Measurements from ENCODE around the gene PDXK. TPM values are rescaled to one million over a fixed set of nuclear protein-coding genes. Genes with fewer than 3 reads are reported as not detected.

The PDXK gene
- total and polyA plus RNA-seq, 9 of the 15 experiments (the other 6 are each of a cell fraction or from before 2014, with no cell fraction given), result 5.6 to 162 (median 76.5) TPM

DNA sequence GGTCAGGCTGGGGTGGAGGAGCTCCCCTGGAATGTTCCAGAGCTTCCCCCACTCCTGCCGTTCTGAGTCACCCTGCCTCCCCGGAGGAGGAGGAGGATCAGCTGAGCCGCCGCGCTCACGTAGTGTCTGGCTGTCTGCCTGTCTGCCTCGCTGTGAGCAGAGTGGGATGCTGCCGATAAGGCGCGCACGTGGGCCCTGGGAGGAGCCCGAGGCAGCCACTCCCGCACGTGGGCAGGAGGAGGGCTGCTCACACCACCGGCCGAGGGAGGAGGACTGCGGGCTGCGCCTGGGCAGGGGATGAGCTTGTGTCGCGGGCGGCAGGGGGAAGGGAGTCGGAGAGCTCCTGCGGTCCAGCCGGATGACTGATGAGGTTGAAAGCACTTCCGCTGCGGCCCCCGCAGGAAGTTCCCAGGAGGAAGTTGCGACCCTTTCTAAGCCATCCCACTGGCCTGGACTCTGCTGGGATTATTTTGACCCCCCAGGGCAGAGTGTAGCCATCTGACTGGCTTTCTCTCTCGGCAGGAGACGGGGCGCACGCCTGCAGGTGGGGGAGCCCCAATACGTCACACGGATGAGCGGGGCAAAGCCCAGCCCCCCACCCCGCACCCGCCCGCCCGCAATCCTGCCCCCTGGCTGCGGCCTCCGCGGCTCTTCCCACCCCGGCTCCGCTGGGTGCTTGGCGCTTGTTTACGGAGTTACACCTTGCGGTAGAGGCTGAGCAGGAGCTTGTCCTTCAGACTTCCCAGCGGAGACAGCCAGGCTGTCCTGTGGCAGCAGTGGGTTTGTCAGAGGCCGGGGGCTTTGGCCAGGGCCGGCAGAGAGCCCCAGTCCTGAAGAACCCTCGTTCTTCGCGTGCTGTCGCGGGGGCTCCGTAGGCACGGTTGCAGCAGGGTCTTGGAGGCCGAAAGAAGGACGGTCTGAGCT, 9.8 kb downstream of the PDXK start (continued):
- TF ChIP-seq NEUROD1 (IDR thresholded peaks at IDR 0.05; ENCODE audit: borderline replicate concordance, low read depth, low read length, partially characterized antibody) (peak; percentile 87), U2AF1 (optimal IDR thresholded peaks at IDR 0.05; ENCODE audit: low read depth, low read length) (no peak), NFE2 (IDR thresholded peaks at IDR 0.05; ENCODE audit: low read depth) (peak; percentile 75), WHSC1 (IDR thresholded peaks at IDR 0.05; ENCODE audit: low read length) (peak; percentile 49), NBN (IDR thresholded peaks at IDR 0.05; ENCODE audit: low read depth) (peak; percentile 98), ZNF121 (CRISPR knock-in tag; conservative IDR thresholded peaks at IDR 0.05) (no peak), ZFPM2 (CRISPR knock-in tag; IDR thresholded peaks at IDR 0.05) (no peak), ZNF830 (CRISPR knock-in tag; IDR thresholded peaks at IDR 0.05) (0 out of 2 replicates have a peak, but pooled peaks have one; percentile 34), KDM1A (IDR thresholded peaks at IDR 0.05) (peak; percentile 71 to 92), ZNF507 (tag; conservative IDR thresholded peaks at IDR 0.05) (no peak)
- TF ChIP-seq, protein P1, sequence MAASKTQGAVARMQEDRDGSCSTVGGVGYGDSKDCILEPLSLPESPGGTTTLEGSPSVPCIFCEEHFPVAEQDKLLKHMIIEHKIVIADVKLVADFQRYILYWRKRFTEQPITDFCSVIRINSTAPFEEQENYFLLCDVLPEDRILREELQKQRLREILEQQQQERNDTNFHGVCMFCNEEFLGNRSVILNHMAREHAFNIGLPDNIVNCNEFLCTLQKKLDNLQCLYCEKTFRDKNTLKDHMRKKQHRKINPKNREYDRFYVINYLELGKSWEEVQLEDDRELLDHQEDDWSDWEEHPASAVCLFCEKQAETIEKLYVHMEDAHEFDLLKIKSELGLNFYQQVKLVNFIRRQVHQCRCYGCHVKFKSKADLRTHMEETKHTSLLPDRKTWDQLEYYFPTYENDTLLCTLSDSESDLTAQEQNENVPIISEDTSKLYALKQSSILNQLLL (CRISPR knock-in tag; IDR thresholded peaks at IDR 0.05; ENCODE audit: borderline replicate concordance), result no peak
- TF ChIP-seq, protein P2, sequence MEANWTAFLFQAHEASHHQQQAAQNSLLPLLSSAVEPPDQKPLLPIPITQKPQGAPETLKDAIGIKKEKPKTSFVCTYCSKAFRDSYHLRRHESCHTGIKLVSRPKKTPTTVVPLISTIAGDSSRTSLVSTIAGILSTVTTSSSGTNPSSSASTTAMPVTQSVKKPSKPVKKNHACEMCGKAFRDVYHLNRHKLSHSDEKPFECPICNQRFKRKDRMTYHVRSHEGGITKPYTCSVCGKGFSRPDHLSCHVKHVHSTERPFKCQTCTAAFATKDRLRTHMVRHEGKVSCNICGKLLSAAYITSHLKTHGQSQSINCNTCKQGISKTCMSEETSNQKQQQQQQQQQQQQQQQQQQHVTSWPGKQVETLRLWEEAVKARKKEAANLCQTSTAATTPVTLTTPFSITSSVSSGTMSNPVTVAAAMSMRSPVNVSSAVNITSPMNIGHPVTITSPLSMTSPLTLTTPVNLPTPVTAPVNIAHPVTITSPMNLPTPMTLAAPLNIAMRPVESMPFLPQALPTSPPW (CRISPR knock-in tag; IDR thresholded peaks at IDR 0.05), result peak; percentile 87
- TF ChIP-seq, protein P3, sequence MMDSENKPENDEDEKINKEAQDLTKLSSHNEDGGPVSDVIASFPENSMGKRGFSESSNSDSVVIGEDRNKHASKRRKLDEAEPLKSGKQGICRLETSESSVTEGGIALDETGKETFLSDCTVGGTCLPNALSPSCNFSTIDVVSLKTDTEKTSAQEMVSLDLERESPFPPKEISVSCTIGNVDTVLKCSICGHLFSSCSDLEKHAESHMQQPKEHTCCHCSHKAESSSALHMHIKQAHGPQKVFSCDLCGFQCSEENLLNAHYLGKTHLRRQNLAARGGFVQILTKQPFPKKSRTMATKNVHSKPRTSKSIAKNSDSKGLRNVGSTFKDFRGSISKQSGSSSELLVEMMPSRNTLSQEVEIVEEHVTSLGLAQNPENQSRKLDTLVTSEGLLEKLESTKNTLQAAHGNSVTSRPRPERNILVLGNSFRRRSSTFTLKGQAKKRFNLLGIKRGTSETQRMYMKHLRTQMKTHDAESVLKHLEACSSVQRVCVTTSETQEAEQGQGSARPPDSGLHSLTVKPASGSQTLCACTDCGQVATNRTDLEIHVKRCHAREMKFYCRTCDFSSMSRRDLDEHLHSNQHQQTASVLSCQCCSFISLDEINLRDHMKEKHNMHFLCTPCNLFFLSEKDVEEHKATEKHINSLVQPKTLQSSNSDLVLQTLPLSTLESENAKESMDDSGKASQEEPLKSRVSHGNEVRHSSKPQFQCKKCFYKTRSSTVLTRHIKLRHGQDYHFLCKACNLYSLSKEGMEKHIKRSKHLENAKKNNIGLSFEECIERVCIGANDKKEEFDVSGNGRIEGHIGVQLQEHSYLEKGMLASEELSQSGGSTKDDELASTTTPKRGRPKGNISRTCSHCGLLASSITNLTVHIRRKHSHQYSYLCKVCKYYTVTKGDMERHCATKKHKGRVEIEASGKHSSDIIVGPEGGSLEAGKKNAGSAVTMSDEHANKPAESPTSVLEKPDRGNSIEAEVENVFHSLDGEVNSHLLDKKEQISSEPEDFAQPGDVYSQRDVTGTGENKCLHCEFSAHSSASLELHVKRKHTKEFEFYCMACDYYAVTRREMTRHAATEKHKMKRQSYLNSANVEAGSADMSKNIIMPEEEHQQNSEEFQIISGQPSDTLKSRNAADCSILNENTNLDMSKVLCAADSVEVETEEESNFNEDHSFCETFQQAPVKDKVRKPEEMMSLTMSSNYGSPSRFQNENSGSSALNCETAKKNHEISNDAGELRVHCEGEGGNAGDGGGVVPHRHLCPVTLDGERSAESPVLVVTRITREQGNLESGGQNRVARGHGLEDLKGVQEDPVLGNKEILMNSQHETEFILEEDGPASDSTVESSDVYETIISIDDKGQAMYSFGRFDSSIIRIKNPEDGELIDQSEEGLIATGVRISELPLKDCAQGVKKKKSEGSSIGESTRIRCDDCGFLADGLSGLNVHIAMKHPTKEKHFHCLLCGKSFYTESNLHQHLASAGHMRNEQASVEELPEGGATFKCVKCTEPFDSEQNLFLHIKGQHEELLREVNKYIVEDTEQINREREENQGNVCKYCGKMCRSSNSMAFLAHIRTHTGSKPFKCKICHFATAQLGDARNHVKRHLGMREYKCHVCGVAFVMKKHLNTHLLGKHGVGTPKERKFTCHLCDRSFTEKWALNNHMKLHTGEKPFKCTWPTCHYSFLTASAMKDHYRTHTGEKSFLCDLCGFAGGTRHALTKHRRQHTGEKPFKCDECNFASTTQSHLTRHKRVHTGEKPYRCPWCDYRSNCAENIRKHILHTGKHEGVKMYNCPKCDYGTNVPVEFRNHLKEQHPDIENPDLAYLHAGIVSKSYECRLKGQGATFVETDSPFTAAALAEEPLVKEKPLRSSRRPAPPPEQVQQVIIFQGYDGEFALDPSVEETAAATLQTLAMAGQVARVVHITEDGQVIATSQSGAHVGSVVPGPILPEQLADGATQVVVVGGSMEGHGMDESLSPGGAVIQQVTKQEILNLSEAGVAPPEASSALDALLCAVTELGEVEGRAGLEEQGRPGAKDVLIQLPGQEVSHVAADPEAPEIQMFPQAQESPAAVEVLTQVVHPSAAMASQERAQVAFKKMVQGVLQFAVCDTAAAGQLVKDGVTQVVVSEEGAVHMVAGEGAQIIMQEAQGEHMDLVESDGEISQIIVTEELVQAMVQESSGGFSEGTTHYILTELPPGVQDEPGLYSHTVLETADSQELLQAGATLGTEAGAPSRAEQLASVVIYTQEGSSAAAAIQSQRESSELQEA (IDR thresholded peaks at IDR 0.05; ENCODE audit: low read depth), result no peak
- TF ChIP-seq, protein P4, sequence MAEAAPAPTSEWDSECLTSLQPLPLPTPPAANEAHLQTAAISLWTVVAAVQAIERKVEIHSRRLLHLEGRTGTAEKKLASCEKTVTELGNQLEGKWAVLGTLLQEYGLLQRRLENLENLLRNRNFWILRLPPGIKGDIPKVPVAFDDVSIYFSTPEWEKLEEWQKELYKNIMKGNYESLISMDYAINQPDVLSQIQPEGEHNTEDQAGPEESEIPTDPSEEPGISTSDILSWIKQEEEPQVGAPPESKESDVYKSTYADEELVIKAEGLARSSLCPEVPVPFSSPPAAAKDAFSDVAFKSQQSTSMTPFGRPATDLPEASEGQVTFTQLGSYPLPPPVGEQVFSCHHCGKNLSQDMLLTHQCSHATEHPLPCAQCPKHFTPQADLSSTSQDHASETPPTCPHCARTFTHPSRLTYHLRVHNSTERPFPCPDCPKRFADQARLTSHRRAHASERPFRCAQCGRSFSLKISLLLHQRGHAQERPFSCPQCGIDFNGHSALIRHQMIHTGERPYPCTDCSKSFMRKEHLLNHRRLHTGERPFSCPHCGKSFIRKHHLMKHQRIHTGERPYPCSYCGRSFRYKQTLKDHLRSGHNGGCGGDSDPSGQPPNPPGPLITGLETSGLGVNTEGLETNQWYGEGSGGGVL (CRISPR knock-in tag; IDR thresholded peaks at IDR 0.05), result no peak

All from K562 (cell line).